DMS114 treated with DMSO at 0.1 percent for 48 hours (cell line): ENCODE results near the gene ZBTB40.

Experiments
- DNase-seq: peaks from one replicate; lab custom pipeline; 2025; ENCODE audit not compliant: unreplicated experiment; lab: John Stamatoyannopoulos, UW

Gene ZBTB40, protein sequence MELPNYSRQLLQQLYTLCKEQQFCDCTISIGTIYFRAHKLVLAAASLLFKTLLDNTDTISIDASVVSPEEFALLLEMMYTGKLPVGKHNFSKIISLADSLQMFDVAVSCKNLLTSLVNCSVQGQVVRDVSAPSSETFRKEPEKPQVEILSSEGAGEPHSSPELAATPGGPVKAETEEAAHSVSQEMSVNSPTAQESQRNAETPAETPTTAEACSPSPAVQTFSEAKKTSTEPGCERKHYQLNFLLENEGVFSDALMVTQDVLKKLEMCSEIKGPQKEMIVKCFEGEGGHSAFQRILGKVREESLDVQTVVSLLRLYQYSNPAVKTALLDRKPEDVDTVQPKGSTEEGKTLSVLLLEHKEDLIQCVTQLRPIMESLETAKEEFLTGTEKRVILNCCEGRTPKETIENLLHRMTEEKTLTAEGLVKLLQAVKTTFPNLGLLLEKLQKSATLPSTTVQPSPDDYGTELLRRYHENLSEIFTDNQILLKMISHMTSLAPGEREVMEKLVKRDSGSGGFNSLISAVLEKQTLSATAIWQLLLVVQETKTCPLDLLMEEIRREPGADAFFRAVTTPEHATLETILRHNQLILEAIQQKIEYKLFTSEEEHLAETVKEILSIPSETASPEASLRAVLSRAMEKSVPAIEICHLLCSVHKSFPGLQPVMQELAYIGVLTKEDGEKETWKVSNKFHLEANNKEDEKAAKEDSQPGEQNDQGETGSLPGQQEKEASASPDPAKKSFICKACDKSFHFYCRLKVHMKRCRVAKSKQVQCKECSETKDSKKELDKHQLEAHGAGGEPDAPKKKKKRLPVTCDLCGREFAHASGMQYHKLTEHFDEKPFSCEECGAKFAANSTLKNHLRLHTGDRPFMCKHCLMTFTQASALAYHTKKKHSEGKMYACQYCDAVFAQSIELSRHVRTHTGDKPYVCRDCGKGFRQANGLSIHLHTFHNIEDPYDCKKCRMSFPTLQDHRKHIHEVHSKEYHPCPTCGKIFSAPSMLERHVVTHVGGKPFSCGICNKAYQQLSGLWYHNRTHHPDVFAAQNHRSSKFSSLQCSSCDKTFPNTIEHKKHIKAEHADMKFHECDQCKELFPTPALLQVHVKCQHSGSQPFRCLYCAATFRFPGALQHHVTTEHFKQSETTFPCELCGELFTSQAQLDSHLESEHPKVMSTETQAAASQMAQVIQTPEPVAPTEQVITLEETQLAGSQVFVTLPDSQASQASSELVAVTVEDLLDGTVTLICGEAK

GRCh38 chr1:22451702-22452480 is at the start of gene ZBTB40:
Gene ZBTB40 (plus strand): TSS chr1:22451851. CDS start chr1:22489949, 38,098 bp downstream.
- DNase-seq: peak; percentile 96

DNA sequence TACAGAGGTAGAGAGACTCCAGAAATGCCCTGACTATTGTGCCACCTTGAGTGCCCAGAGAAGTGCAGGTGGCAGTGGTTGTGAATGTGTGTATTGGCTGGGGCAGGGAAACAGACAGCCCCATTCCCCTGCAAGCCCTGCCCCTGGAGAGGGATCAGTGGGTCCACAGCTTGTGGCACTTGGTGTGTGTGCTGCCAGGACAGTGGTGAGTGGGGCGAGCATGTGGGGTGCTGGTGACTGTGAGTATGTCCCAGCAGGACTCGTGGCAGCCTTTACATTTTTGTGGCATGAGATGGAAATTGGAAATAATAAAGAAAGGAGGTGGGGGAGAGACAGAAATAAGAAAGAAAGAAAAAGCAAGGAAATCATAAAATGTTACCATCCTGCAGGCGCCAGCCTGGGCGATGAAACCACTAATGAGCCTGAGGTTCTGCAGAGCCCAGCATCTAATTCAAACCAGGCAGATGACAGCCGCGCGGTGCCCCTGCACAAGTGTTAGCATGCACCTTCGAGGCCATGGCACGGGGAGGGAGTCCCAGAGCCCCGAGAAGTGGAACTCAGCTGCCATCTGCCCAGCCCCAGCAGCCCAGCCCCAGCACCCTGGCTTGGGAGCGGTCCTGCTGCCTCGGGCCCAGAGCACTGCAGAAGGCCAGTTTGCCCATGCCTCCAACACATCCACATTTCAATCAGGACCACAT is 49.1 kb upstream of the ZBTB40 start:
- DNase-seq: no peak

- no peak for DNase-seq
These were observed 47.2 kb upstream of the ZBTB40 start for GRCh38 chr1:22404486-22404885.

DNA sequence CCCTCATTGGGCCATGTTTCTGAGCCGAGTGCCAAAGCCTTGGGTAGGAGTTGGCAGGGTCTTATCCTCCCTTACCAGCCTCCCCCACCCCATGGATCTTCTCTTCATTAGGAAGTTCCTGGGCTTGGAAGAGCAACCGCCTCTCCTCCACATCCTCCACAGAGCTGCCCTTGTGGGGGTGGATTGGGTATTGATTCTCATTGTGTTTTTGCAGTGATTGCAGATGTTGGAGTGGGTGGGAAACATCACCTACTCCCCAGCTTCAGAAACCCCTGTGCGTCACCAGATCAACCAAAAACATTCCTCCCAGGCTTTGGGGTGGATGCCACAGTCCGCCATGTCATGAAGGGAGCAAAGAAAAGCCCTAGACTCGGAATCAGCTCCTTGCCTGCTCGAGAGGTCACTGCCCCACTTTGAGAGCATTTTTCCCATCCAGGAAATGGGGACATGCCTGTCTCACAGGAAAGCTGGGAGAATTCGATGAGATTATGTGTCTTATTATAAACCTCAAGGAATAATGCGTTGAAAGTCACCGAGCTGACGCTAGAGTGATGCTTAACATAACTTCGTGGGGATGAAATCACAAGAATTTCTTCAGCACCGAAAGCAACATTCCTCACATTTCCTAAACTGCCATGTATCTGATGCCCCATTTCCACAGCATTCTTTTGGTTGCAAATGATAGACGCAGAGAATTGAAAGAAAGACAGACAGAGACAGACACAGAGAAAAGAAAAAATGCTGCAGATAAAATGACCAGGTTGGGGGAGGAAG is 44.7 kb upstream of the ZBTB40 start:
- no peak for DNase-seq

GRCh38 chr1:22408230-22408629 is 43.4 kb upstream of the ZBTB40 start:
- DNase-seq: no peak

DNA sequence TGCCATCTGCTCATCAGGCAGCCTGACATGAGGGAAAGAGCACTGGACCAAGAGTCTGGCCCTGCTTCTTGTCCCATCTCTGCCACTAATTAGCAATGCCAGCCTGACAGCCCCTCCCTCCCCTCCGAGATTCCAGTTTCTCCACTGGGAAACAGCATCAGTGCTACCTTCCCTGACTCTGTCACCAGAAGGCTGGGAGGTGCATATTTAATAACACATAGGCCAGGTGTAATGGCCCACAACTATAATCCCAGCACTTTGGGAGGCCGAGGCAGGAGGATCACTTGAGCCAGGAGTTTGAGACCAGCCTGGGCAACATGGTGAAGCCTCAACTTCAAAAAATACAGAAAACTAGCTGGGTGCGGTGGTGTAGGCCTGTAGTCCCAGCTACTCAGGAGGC is 41.2 kb upstream of the ZBTB40 start:
- no peak for DNase-seq

DNA sequence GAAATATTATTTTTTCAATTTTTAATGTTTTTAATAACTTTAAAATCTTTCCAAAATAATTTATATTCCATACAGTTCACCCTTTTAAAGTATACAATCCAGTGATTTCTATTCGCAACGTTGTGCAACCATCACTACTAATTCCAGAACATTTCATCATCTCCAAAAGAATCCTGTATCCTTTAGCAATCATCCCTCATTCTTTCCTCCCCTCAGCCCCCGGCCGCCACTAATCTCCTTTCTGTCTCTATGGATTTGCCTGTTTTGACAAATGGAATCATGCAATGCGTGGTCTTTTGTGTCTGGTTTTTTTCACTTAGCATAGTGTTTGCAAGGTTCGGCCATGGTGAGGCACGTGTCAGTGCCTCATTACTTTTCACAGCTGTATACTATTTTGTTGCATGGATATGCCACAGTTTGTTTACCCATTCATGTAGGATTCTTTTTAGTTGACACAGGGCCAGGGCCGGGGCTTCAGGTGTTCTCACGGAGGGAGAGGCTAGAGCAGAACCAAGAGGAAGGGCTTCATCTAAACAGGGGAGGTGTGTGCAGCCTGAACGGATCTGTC is 40.6 kb upstream of the ZBTB40 start:
- no peak for DNase-seq

DNA sequence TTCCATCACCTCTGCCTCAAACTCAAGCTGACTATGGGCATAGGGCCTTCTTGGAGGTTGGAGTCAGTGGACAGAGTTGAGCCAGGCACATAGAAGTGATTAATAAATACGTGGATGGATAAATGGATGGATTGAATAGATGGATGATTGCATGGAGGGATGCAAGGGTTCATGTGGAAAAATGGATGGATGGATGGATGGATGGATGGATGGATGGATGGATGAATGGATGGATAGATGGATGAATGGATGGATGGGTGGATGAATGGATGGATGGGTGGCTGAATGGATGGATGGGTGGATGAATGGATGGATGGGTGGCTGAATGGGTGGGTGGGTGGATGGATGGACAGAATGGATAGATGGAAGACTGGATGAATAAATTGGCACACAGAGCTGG is 40.1 kb upstream of the ZBTB40 start:
- no peak for DNase-seq

DNA sequence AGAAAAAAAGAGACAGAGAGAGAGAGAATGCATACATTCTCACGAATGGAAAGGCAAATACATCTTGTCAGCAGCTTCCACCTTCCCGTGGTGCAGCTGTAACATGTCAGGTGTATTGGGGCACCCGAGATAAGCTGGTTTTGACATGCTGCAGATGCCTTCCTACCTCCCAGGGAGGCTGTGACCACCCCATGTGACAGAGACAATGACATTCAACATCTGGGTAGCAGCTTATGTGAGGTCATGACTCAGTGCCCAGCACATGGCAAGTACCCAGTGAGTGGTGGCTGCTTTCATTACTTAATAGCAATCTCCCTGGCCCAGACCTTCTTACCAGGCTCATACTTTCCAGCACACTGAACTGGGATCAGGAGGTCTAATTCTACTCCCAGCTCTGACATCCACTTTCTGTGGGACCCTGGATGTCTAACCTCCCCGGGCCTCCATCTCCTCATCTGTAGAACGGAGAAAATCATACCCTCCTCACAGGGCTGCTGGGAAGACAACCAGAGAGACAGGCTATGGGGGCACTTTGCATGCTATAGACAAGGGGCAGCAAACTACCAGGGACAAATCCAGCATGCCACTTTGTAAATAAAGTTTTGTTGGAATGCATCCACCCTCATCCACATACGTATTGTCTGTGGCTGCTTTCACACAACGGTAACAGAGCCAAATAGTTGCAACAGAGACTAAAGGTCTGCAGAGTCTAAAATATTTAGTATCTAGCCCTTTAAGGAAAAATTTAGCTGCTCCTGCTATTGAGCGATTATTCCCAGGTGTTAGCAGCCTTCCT is 38.5 kb upstream of the ZBTB40 start:
- DNase-seq: no peak

DNA sequence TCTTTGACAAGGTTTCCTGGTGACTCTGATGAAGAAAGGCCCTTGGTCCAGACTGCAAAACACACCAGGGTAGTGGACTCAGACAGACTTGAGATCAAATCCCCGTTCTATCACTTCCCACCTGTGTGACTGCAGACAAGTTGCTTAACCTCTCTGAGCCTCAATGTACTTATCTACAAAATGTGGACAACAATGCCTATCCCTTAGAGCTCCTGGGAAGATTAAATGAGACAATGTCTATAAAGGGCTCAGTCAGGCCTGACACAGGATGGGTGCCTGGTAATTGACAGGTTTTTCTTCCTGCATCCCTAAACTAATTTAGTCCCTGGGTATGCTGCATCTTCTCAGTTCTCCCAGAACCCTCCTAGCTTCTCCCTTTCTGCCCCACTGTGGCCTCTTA is 37.9 kb upstream of the ZBTB40 start:
- DNase-seq: no peak

DNA sequence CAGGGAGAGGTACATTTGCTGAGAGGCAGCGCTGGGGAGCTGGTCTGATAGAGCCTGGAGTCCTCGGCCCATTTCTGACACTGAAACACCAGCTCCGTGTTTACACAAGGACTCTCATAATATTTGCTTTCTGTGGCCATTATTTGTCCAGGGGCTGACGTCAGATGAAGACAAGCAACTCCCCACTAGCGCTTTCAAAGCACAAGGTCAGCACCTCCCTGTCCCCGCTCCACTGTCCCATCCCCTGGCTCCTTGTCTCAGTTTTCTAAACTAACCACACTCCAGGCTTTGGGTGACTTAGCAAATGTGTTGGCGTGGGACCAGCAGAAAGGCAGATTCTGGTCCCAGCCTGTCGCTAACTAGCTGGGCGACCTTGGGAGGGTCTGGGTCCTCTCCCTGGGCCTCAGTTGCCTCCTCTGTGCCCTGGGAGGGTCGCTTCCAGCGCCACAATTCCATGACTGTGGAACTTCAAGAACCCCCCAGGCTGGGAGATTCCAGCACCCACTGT is 37.4 kb upstream of the ZBTB40 start:
- DNase-seq: no peak

GRCh38 chr1:22415489-22415888 is 36.2 kb upstream of the ZBTB40 start:
- DNase-seq: no peak

DNA sequence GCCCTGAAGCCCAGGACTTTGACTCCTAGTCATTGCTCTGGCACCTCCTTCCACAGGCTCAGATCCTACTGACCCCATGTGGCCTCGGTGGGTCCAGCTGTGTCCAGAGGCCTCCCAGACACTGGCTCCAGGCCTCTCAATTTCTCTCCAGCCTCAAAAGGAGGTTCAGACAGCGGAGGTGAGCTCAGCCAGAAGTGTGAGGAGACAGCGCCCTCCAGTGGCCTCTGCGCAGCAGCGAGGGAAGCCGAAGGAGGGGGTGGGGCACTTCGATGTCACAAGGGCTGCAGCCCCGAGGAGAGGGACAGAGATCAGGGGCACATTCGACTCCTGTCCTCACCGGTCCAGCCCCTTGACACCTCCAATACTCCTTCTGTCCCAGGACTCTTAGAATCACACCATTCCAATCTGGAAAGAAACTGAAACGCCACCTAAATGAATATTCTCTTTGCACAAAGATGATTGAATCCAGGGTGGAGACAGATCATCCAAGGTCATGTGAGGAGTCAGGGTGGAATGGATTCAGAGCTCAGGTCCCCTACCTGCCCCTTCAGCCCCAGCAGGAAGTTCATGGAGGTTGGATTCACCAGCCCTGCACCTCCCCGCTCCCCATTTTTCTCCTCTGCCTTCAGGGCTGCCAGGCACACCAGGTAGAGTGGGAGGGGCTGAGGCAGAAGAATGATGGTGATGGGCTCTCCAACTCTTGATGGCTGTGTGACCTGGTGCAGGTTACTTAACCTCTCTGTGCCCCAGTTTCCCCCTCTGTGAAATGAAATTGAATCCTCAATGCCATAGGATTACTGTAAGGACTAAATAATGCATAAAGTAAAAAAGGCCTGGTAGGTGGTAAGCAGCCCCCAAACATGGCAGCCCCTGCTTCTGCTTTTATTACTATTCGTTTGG is 34.8 kb upstream of the ZBTB40 start:
- peak; percentile 52 for DNase-seq

GRCh38 chr1:22417466-22417865 is 34.2 kb upstream of the ZBTB40 start:
- DNase-seq: no peak

DNA sequence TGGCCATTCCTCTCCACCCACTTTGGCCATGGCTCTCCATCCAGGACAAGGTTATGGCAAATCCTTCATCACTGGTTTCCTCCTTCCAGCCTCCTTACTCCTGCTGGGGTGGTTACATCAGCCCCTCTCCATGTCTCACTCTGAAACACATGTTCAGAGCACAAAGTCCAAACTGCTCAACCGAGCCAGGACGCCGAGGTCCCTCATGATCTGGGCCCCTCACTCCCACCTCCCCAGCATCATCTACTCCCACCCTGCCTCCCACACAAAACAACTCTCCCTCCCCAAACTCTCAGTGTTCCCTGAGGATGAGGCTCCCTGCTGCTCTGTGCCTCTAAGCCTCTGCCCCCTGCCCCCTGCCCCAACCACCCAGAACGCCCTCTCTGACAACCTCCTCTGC is 33.3 kb upstream of the ZBTB40 start:
- no peak for DNase-seq

DNA sequence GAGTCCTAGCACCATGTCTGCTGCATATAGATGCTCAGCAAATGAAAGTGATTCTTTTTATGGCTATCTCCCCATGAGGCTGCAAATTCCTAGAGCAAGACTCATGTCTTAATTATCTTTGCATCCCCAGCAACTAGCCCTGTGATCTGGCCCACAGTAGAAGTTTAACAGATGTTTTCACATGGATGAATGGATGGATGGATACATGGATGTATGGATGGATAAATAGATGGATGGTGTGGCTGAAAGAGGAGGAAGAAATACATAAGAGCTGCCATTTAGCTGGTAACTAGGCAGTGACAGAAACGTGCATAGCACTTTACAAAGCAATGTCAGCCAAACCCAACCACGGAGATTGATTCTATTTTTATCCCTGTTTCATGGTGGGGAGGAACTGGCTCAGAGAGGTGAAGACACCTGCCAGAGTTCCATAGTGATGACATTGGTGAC is 32.7 kb upstream of the ZBTB40 start:
- DNase-seq: no peak
